HCT116 (cell line): ENCODE data around the gene ABHD2.

ENCODE experiments used
- EZH2 ChIP-seq: fragments of 200-600 bp; sonication (generic); IDR thresholded peaks from 2 replicates; pipeline ENCODE4 v1.6.1; 2017; ENCODE audit warnings: antibody characterized with exemption, mixed run types
- EZH2phosphoT487 ChIP-seq: fragments of 200-600 bp; IDR thresholded peaks from 2 replicates; pipeline ENCODE4 v1.6.1; 2018; ENCODE audit warnings: antibody characterized with exemption, borderline replicate concordance
- FOSL1 ChIP-seq: IDR thresholded peaks from 2 replicates; pipeline ENCODE4 v1.6.1; 2012; ENCODE audit warnings: low read depth
- POLR2A ChIP-seq: IDR thresholded peaks from 2 replicates; pipeline ENCODE4 v1.7.0; 2011; ENCODE audit warnings: borderline replicate concordance; ENCODE audit not compliant: insufficient read depth, insufficient read length; ENCODE audit errors: extremely low read depth
- POLR2AphosphoS5 ChIP-seq: IDR thresholded peaks from 2 replicates; pipeline ENCODE4 v1.6.1; 2011; ENCODE audit warnings: mild to moderate bottlenecking, low read depth, low read length, moderate library complexity
- RAD21 ChIP-seq: IDR thresholded peaks from 2 replicates; pipeline ENCODE4 v1.6.1; 2012; ENCODE audit warnings: low read depth, mild to moderate bottlenecking
- TF ChIP-seq, protein P1 (sequence below), 3 experiments: fragments of 200-600 bp in 1 of 3; sonication (generic) in 1 of 3; IDR thresholded peaks in 2 of 3; conservative IDR thresholded peaks in 1 of 3; 2 replicates each; pipeline ENCODE4 v1.5.1; 2012 to 2017; ENCODE audit warnings: low read depth in 2 of 3, low read length in 2 of 3, antibody characterized with exemption in 1 of 3, borderline replicate concordance in 1 of 3, control low read depth in 1 of 3, mild to moderate bottlenecking in 1 of 3, mixed read lengths in 1 of 3, mixed run types in 1 of 3, moderate library complexity in 1 of 3; ENCODE audit not compliant: insufficient read depth in 1 of 3
- TF ChIP-seq, protein P2 (sequence below): IDR thresholded peaks from 2 replicates; pipeline ENCODE4 v1.6.1; 2012; ENCODE audit warnings: low read depth
- TF ChIP-seq, protein P3 (sequence below): IDR thresholded peaks from 2 replicates; pipeline ENCODE4 v1.6.1; 2012

- TF ChIP-seq, protein P1, sequence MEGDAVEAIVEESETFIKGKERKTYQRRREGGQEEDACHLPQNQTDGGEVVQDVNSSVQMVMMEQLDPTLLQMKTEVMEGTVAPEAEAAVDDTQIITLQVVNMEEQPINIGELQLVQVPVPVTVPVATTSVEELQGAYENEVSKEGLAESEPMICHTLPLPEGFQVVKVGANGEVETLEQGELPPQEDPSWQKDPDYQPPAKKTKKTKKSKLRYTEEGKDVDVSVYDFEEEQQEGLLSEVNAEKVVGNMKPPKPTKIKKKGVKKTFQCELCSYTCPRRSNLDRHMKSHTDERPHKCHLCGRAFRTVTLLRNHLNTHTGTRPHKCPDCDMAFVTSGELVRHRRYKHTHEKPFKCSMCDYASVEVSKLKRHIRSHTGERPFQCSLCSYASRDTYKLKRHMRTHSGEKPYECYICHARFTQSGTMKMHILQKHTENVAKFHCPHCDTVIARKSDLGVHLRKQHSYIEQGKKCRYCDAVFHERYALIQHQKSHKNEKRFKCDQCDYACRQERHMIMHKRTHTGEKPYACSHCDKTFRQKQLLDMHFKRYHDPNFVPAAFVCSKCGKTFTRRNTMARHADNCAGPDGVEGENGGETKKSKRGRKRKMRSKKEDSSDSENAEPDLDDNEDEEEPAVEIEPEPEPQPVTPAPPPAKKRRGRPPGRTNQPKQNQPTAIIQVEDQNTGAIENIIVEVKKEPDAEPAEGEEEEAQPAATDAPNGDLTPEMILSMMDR (IDR thresholded peaks at IDR 0.05 in 2 of 3, conservative IDR thresholded peaks at IDR 0.05 in 1 of 3; ENCODE audit: borderline replicate concordance in 1 of 3, insufficient read depth in 1 of 3, low read depth in 2 of 3, low read length in 2 of 3): peak; percentile 83 to 93 (median 91)
- TF ChIP-seq EZH2 (no peak), RAD21 (peak; percentile 76), POLR2AphosphoS5 (no peak), POLR2A (no peak), FOSL1 (no peak), EZH2phosphoT487 (no peak)
- TF ChIP-seq, protein P2, sequence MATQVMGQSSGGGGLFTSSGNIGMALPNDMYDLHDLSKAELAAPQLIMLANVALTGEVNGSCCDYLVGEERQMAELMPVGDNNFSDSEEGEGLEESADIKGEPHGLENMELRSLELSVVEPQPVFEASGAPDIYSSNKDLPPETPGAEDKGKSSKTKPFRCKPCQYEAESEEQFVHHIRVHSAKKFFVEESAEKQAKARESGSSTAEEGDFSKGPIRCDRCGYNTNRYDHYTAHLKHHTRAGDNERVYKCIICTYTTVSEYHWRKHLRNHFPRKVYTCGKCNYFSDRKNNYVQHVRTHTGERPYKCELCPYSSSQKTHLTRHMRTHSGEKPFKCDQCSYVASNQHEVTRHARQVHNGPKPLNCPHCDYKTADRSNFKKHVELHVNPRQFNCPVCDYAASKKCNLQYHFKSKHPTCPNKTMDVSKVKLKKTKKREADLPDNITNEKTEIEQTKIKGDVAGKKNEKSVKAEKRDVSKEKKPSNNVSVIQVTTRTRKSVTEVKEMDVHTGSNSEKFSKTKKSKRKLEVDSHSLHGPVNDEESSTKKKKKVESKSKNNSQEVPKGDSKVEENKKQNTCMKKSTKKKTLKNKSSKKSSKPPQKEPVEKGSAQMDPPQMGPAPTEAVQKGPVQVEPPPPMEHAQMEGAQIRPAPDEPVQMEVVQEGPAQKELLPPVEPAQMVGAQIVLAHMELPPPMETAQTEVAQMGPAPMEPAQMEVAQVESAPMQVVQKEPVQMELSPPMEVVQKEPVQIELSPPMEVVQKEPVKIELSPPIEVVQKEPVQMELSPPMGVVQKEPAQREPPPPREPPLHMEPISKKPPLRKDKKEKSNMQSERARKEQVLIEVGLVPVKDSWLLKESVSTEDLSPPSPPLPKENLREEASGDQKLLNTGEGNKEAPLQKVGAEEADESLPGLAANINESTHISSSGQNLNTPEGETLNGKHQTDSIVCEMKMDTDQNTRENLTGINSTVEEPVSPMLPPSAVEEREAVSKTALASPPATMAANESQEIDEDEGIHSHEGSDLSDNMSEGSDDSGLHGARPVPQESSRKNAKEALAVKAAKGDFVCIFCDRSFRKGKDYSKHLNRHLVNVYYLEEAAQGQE: no peak
- TF ChIP-seq, protein P3, sequence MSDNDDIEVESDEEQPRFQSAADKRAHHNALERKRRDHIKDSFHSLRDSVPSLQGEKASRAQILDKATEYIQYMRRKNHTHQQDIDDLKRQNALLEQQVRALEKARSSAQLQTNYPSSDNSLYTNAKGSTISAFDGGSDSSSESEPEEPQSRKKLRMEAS: no peak
Observed at GRCh38 chr15:89129123-89129815, 41.0 kb downstream of the ABHD2 start.
